ENCODE data around the gene CYSTM1. TPM values are rescaled to one million over a fixed set of nuclear protein-coding genes. Genes with fewer than 3 reads are reported as not detected.

Gene CYSTM1
- total and polyA plus RNA-seq, 2 of the 8 experiments (the other 6 are each of a cell fraction or from before 2014, with no cell fraction given) = 25.0 to 47.8 TPM

DNA sequence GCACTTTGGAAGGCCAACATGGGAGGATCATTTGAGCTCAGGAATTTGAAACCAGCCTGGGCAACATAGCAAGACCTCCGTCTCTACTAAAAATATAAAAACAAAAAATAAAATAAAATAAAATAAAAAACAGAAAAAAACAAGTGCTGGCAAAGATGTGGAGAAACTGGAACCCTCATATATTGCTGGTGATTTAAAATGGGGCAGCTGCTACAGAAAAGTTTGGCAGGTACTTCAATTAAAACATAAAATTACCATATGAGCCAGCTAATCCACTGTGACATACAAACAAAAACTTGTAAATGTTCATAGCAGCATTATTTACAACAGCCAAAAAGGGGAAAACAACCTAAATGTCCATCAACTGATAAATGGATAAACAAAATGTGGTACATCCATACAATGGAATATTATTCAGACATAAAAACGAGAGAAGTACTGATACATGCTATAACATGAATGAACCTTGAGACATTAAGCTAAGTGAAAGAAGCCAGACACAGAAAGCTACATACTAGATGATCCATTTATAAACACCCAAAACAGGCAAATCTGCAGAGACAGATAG, 85.2 kb downstream of the CYSTM1 start:
- Histone ChIP-seq H3K4me2 (ENCODE audit: insufficient read depth in 1 of 2, low read depth in 2 of 2, low read length in 2 of 2) (no peak overlapping the region), H3K79me2 (ENCODE audit: control insufficient read depth in 1 of 2, insufficient read depth in 2 of 2, low read length in 2 of 2) (0 out of 4 replicates have a peak, but pooled peaks cover 0 to 16% of the 10 kb centered on the region in 2 experiments)
- WGBS, 2 experiments (ENCODE audit: extremely low coverage in 1 of 2, insufficient coverage in 1 of 2, insufficient read length in 1 of 2, insufficient replicate concordance in 2 of 2, low coverage in 1 of 2, low lambda C conversion rate in 2 of 2, missing lambda C conversion rate in 1 of 2) = 88% methylated on average over 2 of the region's 2 CpGs; no CpG with 5 or more reads in 1 of the 2 experiments

More for the DNA sequence above, 85.2 kb downstream of the CYSTM1 start:
- no peak overlapping the region for H3K9ac ChIP-seq (replicated peaks in 1 of 4; ENCODE audit: extremely low read depth in 1 of 4, low read depth in 3 of 4, low read length in 3 of 4)
- no peak overlapping the region for H3K27ac ChIP-seq (ENCODE audit: low read depth, low read length)
- H3K79me1 ChIP-seq (ENCODE audit: low read depth, low read length) = peaks cover 5% of the 10 kb centered on the region; the same call in 1 of the 2 replicates
- no peak overlapping the region for H3K23ac ChIP-seq (ENCODE audit: insufficient read length)
- TF ChIP-seq TBP (IDR thresholded peaks at IDR 0.05; ENCODE audit: low read depth, low read length) = no peak
- TF ChIP-seq CBX8 (IDR thresholded peaks at IDR 0.05; ENCODE audit: borderline replicate concordance, low read depth, low read length) = no peak
- TF ChIP-seq, protein P1, sequence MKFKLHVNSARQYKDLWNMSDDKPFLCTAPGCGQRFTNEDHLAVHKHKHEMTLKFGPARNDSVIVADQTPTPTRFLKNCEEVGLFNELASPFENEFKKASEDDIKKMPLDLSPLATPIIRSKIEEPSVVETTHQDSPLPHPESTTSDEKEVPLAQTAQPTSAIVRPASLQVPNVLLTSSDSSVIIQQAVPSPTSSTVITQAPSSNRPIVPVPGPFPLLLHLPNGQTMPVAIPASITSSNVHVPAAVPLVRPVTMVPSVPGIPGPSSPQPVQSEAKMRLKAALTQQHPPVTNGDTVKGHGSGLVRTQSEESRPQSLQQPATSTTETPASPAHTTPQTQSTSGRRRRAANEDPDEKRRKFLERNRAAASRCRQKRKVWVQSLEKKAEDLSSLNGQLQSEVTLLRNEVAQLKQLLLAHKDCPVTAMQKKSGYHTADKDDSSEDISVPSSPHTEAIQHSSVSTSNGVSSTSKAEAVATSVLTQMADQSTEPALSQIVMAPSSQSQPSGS (IDR thresholded peaks at IDR 0.05; ENCODE audit: low read length) = no peak
- no peak for TF ChIP-seq TAF1 (IDR thresholded peaks at IDR 0.05; ENCODE audit: low read depth, low read length)
- no peak for TF ChIP-seq SUZ12 (IDR thresholded peaks at IDR 0.05; ENCODE audit: low read length)
- no peak overlapping the region for H2AFZ ChIP-seq (ENCODE audit: low read length)
- no peak overlapping the region for H2BK20ac ChIP-seq (ENCODE audit: low read length)
- H3K23me2 ChIP-seq (ENCODE audit: low read depth, low read length) = no peaks in the 10 kb centered on the region
- H4K20me1 ChIP-seq (replicated peaks in 1 of 2; ENCODE audit: control insufficient read depth in 1 of 2, insufficient read depth in 2 of 2, low read length in 2 of 2) = peaks cover 0 to 2% of the 10 kb centered on the region in 2 experiments
- no peak for DNase-seq (ENCODE audit: low read depth in 1 of 2, low spot score in 2 of 2)
- no peak overlapping the region for H4K8ac ChIP-seq (ENCODE audit: extremely low read depth, insufficient read depth, low read length)
- ChIA-PET CTCF (ENCODE audit: partially characterized antibody) (interaction anchor here (1.5 to 25.9 kb wide), 4 partner anchors 17 to 113 kb away, joined by 4 to 676 read pairs (median 22); partner anchors contain the start of gene HBEGF), POLR2A (ENCODE audit: partially characterized antibody) (interaction anchor here (0.8 to 4.4 kb wide), 3 partner anchors 8 to 86 kb away, joined by 3 to 15 read pairs (median 4); partner anchors contain the start of gene HBEGF)
- H3K56ac ChIP-seq (replicated peaks; ENCODE audit: insufficient read length, low read depth, low read length) = no peak overlapping the region
- no peak overlapping the region for H3K14ac ChIP-seq (ENCODE audit: insufficient read length)
- H2BK5ac ChIP-seq (ENCODE audit: low read depth, low read length) = no peak overlapping the region
- H3K18ac ChIP-seq (ENCODE audit: extremely low read depth, low read length) = no peak overlapping the region
- H3K4ac ChIP-seq (replicated peaks; ENCODE audit: insufficient read length, low read depth, low read length) = no peak overlapping the region
- H4K91ac ChIP-seq (replicated peaks; ENCODE audit: insufficient read length, low read length) = no peak overlapping the region
- no peak overlapping the region for H2BK120ac ChIP-seq (replicated peaks; ENCODE audit: low read depth, low read length)
- peaks cover 0 to 2% (median 0%) of the 10 kb centered on the region in 4 experiments; a peak in 4 of 7 replicates for H3K4me1 ChIP-seq (replicated peaks in 1 of 4; ENCODE audit: control insufficient read depth in 3 of 4, insufficient read depth in 4 of 4, low read length in 3 of 4)
- no peaks in the 10 kb centered on the region for H3K36me3 ChIP-seq (ENCODE audit: control insufficient read depth in 2 of 4, insufficient read depth in 4 of 4, low read length in 3 of 4)
- H4K5ac ChIP-seq (ENCODE audit: insufficient read length, low read depth, low read length) = no peak overlapping the region
- H2BK12ac ChIP-seq (ENCODE audit: low read depth, low read length) = no peak overlapping the region; the same call in 1 of the 2 replicates
- no peak for FAIRE-seq
- no peaks in the 10 kb centered on the region; a peak in 1 of 4 replicates for H3K9me3 ChIP-seq (ENCODE audit: insufficient read depth in 2 of 2, low read depth in 1 of 2, low read length in 1 of 2)
- no peak overlapping the region for H3K4me3 ChIP-seq (ENCODE audit: extremely low read depth in 1 of 4, insufficient read depth in 2 of 4, low read depth in 3 of 4, low read length in 4 of 4)
- no peak overlapping the region for H2BK15ac ChIP-seq (ENCODE audit: low read length)
- H3K27me3 ChIP-seq (replicated peaks in 1 of 4; ENCODE audit: control insufficient read depth in 3 of 4, extremely low read depth in 1 of 4, insufficient read depth in 3 of 4, low read length in 3 of 4) = no peaks in the 10 kb centered on the region
- H2AK5ac ChIP-seq (ENCODE audit: low read depth, low read length) = no peak overlapping the region

Data from H1 (cell line).